Activated CD8-positive, alpha-beta memory T cell treated with anti-CD3 and anti-CD28 coated beads, Interleukin-2, amount 50 U/mL, for 4 hours (primary cell): Measurements from ENCODE around the gene METTL6.

Experiments
- DNase-seq: peaks from one replicate; pipeline ENCODE4 v3.0.0-alpha.2; 2020

The METTL6 gene

DNA sequence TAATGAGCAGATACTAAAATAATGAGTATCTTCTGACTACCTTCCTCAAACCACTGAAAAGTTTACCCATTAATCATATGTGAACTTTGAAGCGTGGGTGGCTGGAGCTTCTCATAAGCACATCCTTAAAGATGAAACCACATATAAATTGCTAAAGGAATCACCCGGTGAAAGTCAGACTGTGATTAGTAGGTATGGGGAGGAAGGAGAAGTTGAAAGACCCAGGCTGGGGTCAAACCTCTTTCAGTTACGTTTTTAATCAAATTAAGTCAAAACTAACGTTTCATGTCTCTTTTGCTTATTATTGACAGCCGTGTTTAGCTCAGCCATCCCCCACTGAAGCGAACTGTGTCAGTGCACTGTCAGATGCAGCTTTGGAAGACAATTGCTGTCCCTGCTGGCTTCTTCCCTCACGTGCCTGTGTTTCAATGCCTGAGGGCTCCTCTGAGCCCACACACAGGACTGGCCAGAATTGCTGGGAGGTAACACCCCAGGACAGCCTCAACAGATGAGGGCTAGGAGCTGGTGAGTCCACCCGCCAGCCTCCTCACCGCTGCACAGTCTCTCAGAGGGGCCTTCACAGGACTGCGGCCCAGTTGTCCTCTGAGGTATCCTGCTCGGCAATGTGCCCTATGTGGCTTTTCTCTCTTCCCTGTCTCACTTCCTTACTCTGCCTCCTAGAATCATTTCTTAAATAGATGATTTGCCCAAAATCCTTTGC is 65.7 kb downstream of the METTL6 start:
- no peak for DNase-seq

GRCh38 chr3:15360788-15361493 is 66.4 kb downstream of the METTL6 start:
- no peak for DNase-seq
